HCT116 (cell line): ENCODE results near the gene COBL. TPM values are rescaled to one million over a fixed set of nuclear protein-coding genes. Genes with fewer than 3 reads are reported as not detected.

ENCODE experiments used
- ATAC-seq: fragments of 200-7000 bp; cut with Tn5 transposase; 2 replicates; pipeline ENCODE4 v1.9.1; 2020; ENCODE audit warnings: mild to moderate bottlenecking, moderate library complexity
- BruUV-seq: library from RNA; stranded (reverse); fragments of 400-500 nt; replicated peaks from 2 replicates; lab custom pipeline; 2021; lab: Mats Ljungman, UMichigan
- CTCF ChIA-PET: fragments of 300-600 bp; sonication (Branson Sonifier 250); formaldehyde crosslinking; loops from one replicate; lab custom pipeline; 2021; ENCODE audit warnings: antibody characterized with exemption; lab: Charles Lee
- POLR2A ChIA-PET: fragments of 300-600, 350-600 bp; sonication (Branson Sonifier 250); formaldehyde crosslinking; loops from one replicate; lab custom pipeline; 2021; ENCODE audit warnings: antibody characterized with exemption; lab: Charles Lee
- RAD21 ChIA-PET, 2 experiments: fragments of 300-600 bp; sonication (Branson Sonifier 250); formaldehyde crosslinking; loops; one replicate each; lab custom pipeline; 2023; ENCODE audit warnings: low total read pairs in 2 of 2; ENCODE audit not compliant: uncharacterized antibody in 2 of 2, unreplicated experiment in 2 of 2, low non-redundant PET in 1 of 2; lab: Charles Lee
- DNase-seq: peaks from one replicate; pipeline ENCODE4 v3.0.0-alpha.2; 2010; ENCODE audit warnings: low read depth, low spot score
- H2AFZ ChIP-seq: fragments of 200-600 bp; shearing (Covaris generic), sonication (generic); 2 replicates; pipeline ENCODE4 v1.6.1; 2017; ENCODE audit warnings: low read depth, mixed run types, mixed read lengths, antibody characterized with exemption, low read length; ENCODE audit not compliant: poor library complexity, severe bottlenecking
- H3K27ac ChIP-seq: 2 replicates; pipeline ENCODE4 v1.5.1; 2012; ENCODE audit warnings: low read depth, low read length
- H3K27me3 ChIP-seq: fragments of 200-600 bp; sonication (generic); 2 replicates; pipeline ENCODE4 v1.6.1; 2016; ENCODE audit warnings: mixed run types, low read length, mixed read lengths; ENCODE audit not compliant: insufficient read depth
- H3K36me3 ChIP-seq, 2 experiments: fragments of 200-500 bp in 1 of 2; fragments of 200-600 bp in 1 of 2; sonication (Bioruptor generic) in 1 of 2; sonication (generic) in 1 of 2; 2 replicates each; pipeline versions ENCODE4 v1.5.1 to v1.6.1; 2014 to 2016; ENCODE audit warnings: low read length in 2 of 2, inconsistent platforms in 1 of 2, mixed read lengths in 1 of 2, mixed run types in 1 of 2; ENCODE audit not compliant: insufficient read depth in 2 of 2, control insufficient read depth in 1 of 2
- H3K4me1 ChIP-seq, 2 experiments: fragments of 200-600 bp in 1 of 2; sonication (generic) in 1 of 2; 2 replicates each; pipeline versions ENCODE4 v1.5.1 to v1.6.1; 2012 to 2017; ENCODE audit warnings: low read length in 2 of 2, inconsistent platforms in 1 of 2, mild to moderate bottlenecking in 1 of 2, mixed read lengths in 1 of 2, mixed run types in 1 of 2, moderate library complexity in 1 of 2; ENCODE audit not compliant: insufficient read depth in 2 of 2, control insufficient read depth in 1 of 2
- H3K4me2 ChIP-seq: fragments of 200-600 bp; sonication (generic); 2 replicates; pipeline ENCODE4 v1.6.1; 2017; ENCODE audit warnings: mixed run types, low read length, mixed read lengths
- H3K4me3 ChIP-seq, 2 experiments: fragments of 200-600 bp in 1 of 2; sonication (generic) in 1 of 2; replicated peaks in 1 of 2; 2 replicates each; pipeline ENCODE4 v1.5.1; 2011 to 2016; ENCODE audit warnings: low read length in 2 of 2, control low read depth in 1 of 2, low read depth in 1 of 2, mild to moderate bottlenecking in 1 of 2, mixed read lengths in 1 of 2, mixed run types in 1 of 2
- H3K79me2 ChIP-seq: fragments of 200-600 bp; sonication (generic); 2 replicates; pipeline ENCODE4 v1.6.1; 2017; ENCODE audit warnings: mild to moderate bottlenecking, mixed run types, low read length, moderate library complexity, mixed read lengths; ENCODE audit not compliant: insufficient read depth
- H3K9ac ChIP-seq: fragments of 200-600 bp; sonication (generic); 2 replicates; pipeline ENCODE4 v1.6.1; 2016; ENCODE audit warnings: low read length, mixed read lengths
- H3K9me2 ChIP-seq: fragments of 200-600 bp; sonication (generic), shearing (Covaris generic); 2 replicates; pipeline ENCODE4 v1.6.1; 2017; ENCODE audit warnings: mixed run types, mild to moderate bottlenecking, moderate library complexity; ENCODE audit not compliant: insufficient read depth
- H3K9me3 ChIP-seq, 2 experiments: fragments of 200-500 bp in 1 of 2; fragments of 200-600 bp in 1 of 2; sonication (Bioruptor generic) in 1 of 2; sonication (generic) in 1 of 2; 2 replicates each; pipeline ENCODE4 v1.6.1; 2014 to 2017; ENCODE audit warnings: low read length in 2 of 2, mixed read lengths in 2 of 2, inconsistent platforms in 1 of 2, low read depth in 1 of 2, mild to moderate bottlenecking in 1 of 2, mixed run types in 1 of 2, moderate library complexity in 1 of 2; ENCODE audit not compliant: control insufficient read depth in 1 of 2, insufficient read depth in 1 of 2
- H4K20me1 ChIP-seq: fragments of 200-600 bp; sonication (generic), shearing (Covaris generic); 2 replicates; pipeline ENCODE4 v1.6.1; 2017; ENCODE audit warnings: mixed run types, mild to moderate bottlenecking, moderate library complexity; ENCODE audit not compliant: insufficient read depth
- CEBPB ChIP-seq: IDR thresholded peaks from 2 replicates; pipeline ENCODE4 v1.6.1; 2012; ENCODE audit warnings: low read depth
- EGR1 ChIP-seq: IDR thresholded peaks from 2 replicates; pipeline ENCODE4 v1.6.1; 2012; ENCODE audit warnings: low read depth
- ELF1 ChIP-seq: IDR thresholded peaks from 2 replicates; pipeline ENCODE4 v1.6.1; 2012; ENCODE audit warnings: low read depth, borderline replicate concordance
- FOSL1 ChIP-seq: IDR thresholded peaks from 2 replicates; pipeline ENCODE4 v1.6.1; 2012; ENCODE audit warnings: low read depth
- JUND ChIP-seq: IDR thresholded peaks from 2 replicates; pipeline ENCODE4 v1.6.1; 2012
- MAX ChIP-seq: IDR thresholded peaks from 2 replicates; pipeline ENCODE4 v1.6.1; 2012
- REST ChIP-seq: IDR thresholded peaks from 2 replicates; pipeline ENCODE4 v1.6.1; 2012; ENCODE audit warnings: low read depth
- SIN3A ChIP-seq: IDR thresholded peaks from 2 replicates; pipeline ENCODE4 v1.6.1; 2012; ENCODE audit warnings: low read depth
- SP1 ChIP-seq: IDR thresholded peaks from 2 replicates; pipeline ENCODE4 v1.6.1; 2012; ENCODE audit warnings: low read depth
- SRF ChIP-seq: IDR thresholded peaks from 2 replicates; pipeline ENCODE4 v1.6.1; 2012; ENCODE audit warnings: low read depth
- TCF7L2 ChIP-seq: IDR thresholded peaks from 2 replicates; pipeline ENCODE4 v1.7.0; 2011; ENCODE audit warnings: borderline replicate concordance, inconsistent platforms; ENCODE audit not compliant: insufficient read depth, insufficient read length; ENCODE audit errors: extremely low read depth
- intact Hi-C: fragments of 100-400 bp; cut with micrococcal nuclease; formaldehyde crosslinking; loops from 2 replicates; pipeline ENCODE4 v1.10.0; 2022
- total RNA-seq: library from RNA; stranded (reverse); gene quantifications from one replicate; pipeline ENCODE4 v1.2.1, GENCODE V29; 2021; ENCODE audit not compliant: unreplicated experiment

Gene COBL
- total RNA-seq, 1 experiment from 2014 or later: 19.3 TPM

- TF ChIP-seq REST (no peak), SIN3A (no peak)
Measured at GRCh38 chr7:51340936-51341335, 24.3 kb upstream of the COBL start (continued).

GRCh38 chr7:51340029-51340838, 23.6 kb upstream of the COBL start:
- H3K9me3 ChIP-seq: no peaks in the 10 kb centered on the region
- ATAC-seq (peak; percentile 88), DNase-seq (peak; percentile 34)
- no peaks in the 10 kb centered on the region for H3K27me3 ChIP-seq
- intact Hi-C loops: no loop called here
- H3K4me1 ChIP-seq: peaks cover 16 to 27% of the 10 kb centered on the region in 2 experiments
- POLR2A ChIA-PET: no interaction called here
- peak overlapping the region; percentile 50; the same call in 1 of the 2 replicates for H3K27ac ChIP-seq
- no peaks in the 10 kb centered on the region for H3K36me3 ChIP-seq
- no TSS peak for BruUV-seq
- peak overlapping the region; percentile 5; the same call in 1 of the 2 replicates for H3K9ac ChIP-seq
- peak overlapping the region in 1 of 2 experiments; percentile 34; a peak in 2 of 4 replicates for H3K4me3 ChIP-seq
- peak overlapping the region; percentile 73 for H3K4me2 ChIP-seq
- H2AFZ ChIP-seq: peak overlapping the region; percentile 99
- TF ChIP-seq FOSL1: peak; percentile 62
- no peak for TF ChIP-seq TCF7L2
- TF ChIP-seq JUND: peak; percentile 61
- no peak for TF ChIP-seq ELF1
- TF ChIP-seq SP1: peak; percentile 43; the same call in 1 of the 2 replicates
- TF ChIP-seq EGR1: no peak
- TF ChIP-seq SRF: 0 out of 2 replicates have a peak, but pooled peaks have one; percentile 18
- peak; percentile 46 for TF ChIP-seq MAX
- peak; percentile 56; the same call in 1 of the 2 replicates for TF ChIP-seq CEBPB
- no peaks in the 10 kb centered on the region for H4K20me1 ChIP-seq
- CTCF ChIA-PET: no interaction called here
- H3K9me2 ChIP-seq: no peaks in the 10 kb centered on the region
- RAD21 ChIA-PET: interaction anchor here in 1 of 2 experiments (0.8 kb wide), 1 partner anchor 27 kb away, joined by 3 read pairs; no protein-coding TSS in a partner anchor
- H3K79me2 ChIP-seq: no peaks in the 10 kb centered on the region
